AG04450 (cell line): ENCODE data around the gene WDR83. TPM values are rescaled to one million over a fixed set of nuclear protein-coding genes. Genes with fewer than 3 reads are reported as not detected.

Experiments
- CTCF ChIA-PET: fragments of 300-600, 350-600 bp; formaldehyde crosslinking; extraction: SDS; loops from one replicate; lab custom pipeline; 2022; ENCODE audit warnings: antibody characterized with exemption, inconsistent platforms; lab: Charles Lee
- POLR2A ChIA-PET: fragments of 350-600 bp; formaldehyde crosslinking; extraction: SDS; loops from one replicate; lab custom pipeline; 2021; ENCODE audit warnings: antibody characterized with exemption, inconsistent platforms; lab: Yijun Ruan, JAX
- DNase-seq: peaks from one replicate; pipeline ENCODE4 v3.0.0-alpha.2; 2011; ENCODE audit warnings: low read depth, low spot score
- H3K27ac ChIP-seq: one replicate; pipeline ENCODE4 v1.5.1; 2012; ENCODE audit warnings: low read depth, low read length, control low read depth
- H3K27me3 ChIP-seq: one replicate; pipeline ENCODE4 v1.6.0; 2012; ENCODE audit warnings: low read length; ENCODE audit not compliant: control insufficient read depth, insufficient read depth
- H3K4me3 ChIP-seq: 2 replicates; pipeline ENCODE4 v1.5.1; 2011; ENCODE audit warnings: mild to moderate bottlenecking, low read depth, low read length, control low read depth
- H3K9me3 ChIP-seq: 2 replicates; pipeline ENCODE4 v1.5.1; 2012; ENCODE audit warnings: low read length; ENCODE audit not compliant: control insufficient read depth, insufficient read depth
- polyA plus RNA-seq: library from polyadenylated mRNA; depleted of rRNA; stranded (reverse); fragments of >200 nt; gene quantifications from 2 replicates; pipeline ENCODE4 v1.2.3, GENCODE V29; 2011
- TF ChIP-seq, protein P1 (sequence below): IDR thresholded peaks from 2 replicates; pipeline ENCODE4 v1.5.1; 2011; ENCODE audit warnings: low read depth, low read length, control low read depth, inconsistent platforms

WDR83 gene
- polyA plus RNA-seq, 1 experiment: 5.3 TPM

DNA sequence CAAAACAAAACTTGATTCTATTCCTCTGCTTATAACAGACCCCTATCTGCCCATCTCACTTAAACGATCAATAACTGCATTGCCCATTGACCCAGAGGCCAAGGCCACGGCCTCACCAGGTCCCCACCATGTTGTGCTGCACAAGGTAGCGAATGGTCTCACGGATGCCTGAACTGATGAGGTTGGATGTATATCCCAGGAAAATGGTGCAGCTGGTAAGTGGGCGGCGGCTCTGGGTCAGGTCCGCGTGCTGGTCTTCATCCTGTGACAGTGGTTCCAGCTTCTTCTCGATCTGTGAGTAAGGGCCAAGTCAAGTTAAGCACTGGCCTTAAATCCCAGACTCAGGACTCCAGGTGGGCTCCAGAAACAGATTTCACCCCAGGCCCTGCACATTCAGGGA lies 13.4 kb downstream of the WDR83 start:
- DNase-seq: no peak
- ChIA-PET CTCF (interaction anchor here (0.5 to 2.8 kb wide), 4 partner anchors 8 to 223 kb away, joined by 3 to 9 read pairs (median 4); no protein-coding TSS in a partner anchor), POLR2A (no interaction called here)
- Histone ChIP-seq H3K9me3 (peaks cover 4% of the 10 kb centered on the region; the same call in 1 of the 2 replicates), H3K27me3 (no peaks in the 10 kb centered on the region), H3K4me3 (no peak overlapping the region), H3K27ac (no peak overlapping the region)
- TF ChIP-seq, protein P1, sequence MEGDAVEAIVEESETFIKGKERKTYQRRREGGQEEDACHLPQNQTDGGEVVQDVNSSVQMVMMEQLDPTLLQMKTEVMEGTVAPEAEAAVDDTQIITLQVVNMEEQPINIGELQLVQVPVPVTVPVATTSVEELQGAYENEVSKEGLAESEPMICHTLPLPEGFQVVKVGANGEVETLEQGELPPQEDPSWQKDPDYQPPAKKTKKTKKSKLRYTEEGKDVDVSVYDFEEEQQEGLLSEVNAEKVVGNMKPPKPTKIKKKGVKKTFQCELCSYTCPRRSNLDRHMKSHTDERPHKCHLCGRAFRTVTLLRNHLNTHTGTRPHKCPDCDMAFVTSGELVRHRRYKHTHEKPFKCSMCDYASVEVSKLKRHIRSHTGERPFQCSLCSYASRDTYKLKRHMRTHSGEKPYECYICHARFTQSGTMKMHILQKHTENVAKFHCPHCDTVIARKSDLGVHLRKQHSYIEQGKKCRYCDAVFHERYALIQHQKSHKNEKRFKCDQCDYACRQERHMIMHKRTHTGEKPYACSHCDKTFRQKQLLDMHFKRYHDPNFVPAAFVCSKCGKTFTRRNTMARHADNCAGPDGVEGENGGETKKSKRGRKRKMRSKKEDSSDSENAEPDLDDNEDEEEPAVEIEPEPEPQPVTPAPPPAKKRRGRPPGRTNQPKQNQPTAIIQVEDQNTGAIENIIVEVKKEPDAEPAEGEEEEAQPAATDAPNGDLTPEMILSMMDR: no peak

DNA sequence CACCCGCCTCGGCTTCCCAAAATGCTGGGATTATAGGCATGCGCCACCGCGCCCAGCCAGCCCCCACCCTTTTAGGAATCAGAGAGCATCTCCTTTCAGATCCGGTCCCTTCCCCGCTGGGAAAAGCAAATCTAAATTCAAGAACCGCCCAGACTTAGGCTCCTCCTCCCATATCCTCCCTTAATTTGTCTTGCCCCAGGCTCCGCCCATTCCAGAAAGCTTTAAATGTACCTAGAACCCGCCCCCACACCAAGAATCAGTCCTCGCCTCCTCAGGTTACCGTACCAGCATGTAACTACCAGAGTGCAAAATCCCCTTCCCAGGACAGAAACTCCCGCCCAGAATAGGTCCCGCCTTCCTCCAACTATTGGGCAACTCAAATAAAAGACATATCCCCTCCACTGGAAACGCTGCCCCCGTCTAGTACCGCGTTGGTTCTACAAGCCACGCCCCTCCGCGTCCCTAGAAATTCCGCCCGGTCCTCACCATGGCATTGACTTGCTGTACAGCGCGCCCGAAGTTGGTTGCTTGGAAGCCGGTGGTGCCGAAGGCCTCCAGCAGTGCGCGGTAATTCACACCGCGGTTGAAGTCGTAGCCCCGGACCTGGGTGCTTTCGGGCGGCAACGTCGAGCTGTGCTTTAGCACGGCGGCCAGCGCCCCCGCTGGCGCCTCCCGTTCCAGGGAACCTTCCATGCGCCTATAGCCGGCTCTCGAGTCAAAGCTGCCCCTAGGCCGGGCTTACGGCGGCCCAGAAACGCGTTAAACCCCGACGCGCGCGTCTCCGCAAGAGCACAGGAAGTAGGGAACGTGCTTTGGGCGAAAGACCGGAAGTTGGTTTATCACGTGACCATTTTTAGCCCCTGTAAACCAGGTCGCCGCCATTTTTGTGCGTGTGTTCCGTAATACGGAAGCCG lies 14.7 kb downstream of the WDR83 start, which contains the start of gene DHPS:
Gene DHPS (minus strand): TSS at position 807 of the 914 bp plus-strand sequence. CDS start 114 bp downstream, at position 693.
- POLR2A ChIA-PET: interaction anchor here (0.6 to 1.9 kb wide), 14 partner anchors 9 to 1510 kb away, joined by 3 to 9 read pairs (median 6); partner anchors contain the start of genes FBXW9, JUNB, MAN2B1 and WDR83
- H3K4me3 ChIP-seq: peak within 1 kb of the TSS; percentile 98
- H3K27me3 ChIP-seq: no peaks in the 10 kb centered on the region
- peaks cover 4% of the 10 kb centered on the region; the same call in 1 of the 2 replicates for H3K9me3 ChIP-seq
- peak within 1 kb of the TSS; percentile 99 for H3K27ac ChIP-seq
- TF ChIP-seq, protein P1: no peak
- peak; percentile 93 for DNase-seq
- CTCF ChIA-PET: interaction anchor here (2.0 to 2.8 kb wide), 2 partner anchors 9 to 167 kb away, joined by 7 to 9 read pairs; no protein-coding TSS in a partner anchor

DNA sequence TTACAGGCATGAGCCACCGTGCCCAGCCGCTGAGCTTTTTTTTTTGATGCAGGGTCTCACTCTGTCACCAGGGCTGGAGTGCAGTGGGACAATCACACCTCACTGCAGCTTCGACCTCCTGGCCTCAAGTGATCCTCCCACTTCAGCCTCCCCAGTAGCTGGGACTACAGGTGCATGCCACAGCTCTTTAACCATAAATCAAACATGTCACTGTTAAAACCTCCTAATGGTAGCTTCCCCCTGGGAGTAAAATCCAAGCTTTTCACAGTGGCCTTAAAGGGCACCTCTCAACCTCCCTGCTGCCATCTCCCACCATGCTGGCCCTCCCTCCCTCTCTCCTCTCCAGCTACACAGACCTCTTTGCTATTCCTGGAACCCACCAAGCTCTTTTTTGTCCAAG lies 19.2 kb downstream of the WDR83 start:
- peaks cover 4% of the 10 kb centered on the region; the same call in 1 of the 2 replicates for H3K9me3 ChIP-seq
- H3K27me3 ChIP-seq: no peaks in the 10 kb centered on the region
- no peak overlapping the region for H3K27ac ChIP-seq
- no peak for DNase-seq
- POLR2A ChIA-PET: no interaction called here
- CTCF ChIA-PET: interaction anchor here (0.8 to 1.3 kb wide), 2 partner anchors 14 to 110 kb away, joined by 3 to 4 read pairs; no protein-coding TSS in a partner anchor
- TF ChIP-seq, protein P1: no peak
- H3K4me3 ChIP-seq: no peak overlapping the region

DNA sequence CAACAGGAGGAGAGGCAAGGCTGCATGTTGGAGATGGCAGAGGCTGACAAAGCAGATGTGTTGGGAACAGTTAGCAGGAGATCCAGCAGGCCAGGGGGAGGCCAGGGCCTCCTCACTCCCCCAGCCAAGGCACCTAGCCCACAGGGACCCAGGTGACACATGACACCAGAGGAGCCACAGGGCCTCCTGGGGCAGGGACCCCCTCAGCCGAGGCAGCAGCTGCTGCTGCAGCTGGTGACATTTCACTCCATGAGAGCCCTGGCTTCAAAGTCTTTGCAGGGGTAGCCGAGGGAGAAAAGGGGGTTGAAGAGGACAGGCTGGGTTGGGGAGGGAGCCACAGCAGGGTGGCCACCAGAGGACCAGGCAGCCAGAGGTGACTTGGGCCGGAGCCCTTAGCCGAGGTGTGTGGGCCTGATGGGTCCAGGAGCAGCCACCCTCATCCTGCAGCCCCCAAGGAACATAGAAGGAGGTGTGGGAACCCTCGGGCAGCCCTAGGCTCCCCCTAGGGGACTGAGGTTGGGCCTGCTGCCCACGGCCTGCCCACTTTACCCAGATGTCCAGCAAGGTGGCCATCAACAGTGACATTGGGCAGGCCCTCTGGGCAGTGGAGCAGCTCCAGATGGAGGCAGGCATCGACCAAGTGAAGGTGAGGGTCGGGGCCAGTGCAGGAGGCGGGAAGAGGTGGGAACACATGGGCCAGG lies 21.0 kb downstream of the WDR83 start, which contains the start of gene GNG14:
Gene GNG14 (plus strand): TSS at position 503 of the 701 bp plus-strand sequence. CDS start 51 bp downstream, at position 554.
- Histone ChIP-seq H3K9me3 (no peaks in the 10 kb centered on the region), H3K27me3 (no peaks in the 10 kb centered on the region), H3K4me3 (no peak within 1 kb of the TSS), H3K27ac (no peak within 1 kb of the TSS)
- CTCF ChIA-PET: interaction anchor here (0.7 kb wide), 1 partner anchor 8 kb away, joined by 4 read pairs; no protein-coding TSS in a partner anchor
- TF ChIP-seq, protein P1: no peak
- POLR2A ChIA-PET: interaction anchor here (0.6 to 0.7 kb wide), 3 partner anchors 9 to 216 kb away, joined by 4 to 7 read pairs (median 4); no protein-coding TSS in a partner anchor
- no peak for DNase-seq
